Stimulated activated CD4-positive, alpha-beta T cell treated with anti-CD3 and anti-CD28 coated beads, Interleukin-2, amount 100 ng/mL, for 48 hours (primary cell): ENCODE data around the gene WNT5A.

ENCODE experiments used
- DNase-seq, 2 donors: peaks; one replicate each; pipeline ENCODE4 v3.0.0-alpha.2; 2020

The WNT5A gene

GRCh38 chr3:55442861-55443260, 44.2 kb downstream of the WNT5A start:
- no peak for DNase-seq

- no peak for DNase-seq
These were observed 45.6 kb downstream of the WNT5A start for GRCh38 chr3:55441499-55441898.

GRCh38 chr3:55440104-55440708, 46.9 kb downstream of the WNT5A start:
- DNase-seq = no peak

GRCh38 chr3:55439657-55440056, 47.4 kb downstream of the WNT5A start:
- DNase-seq = no peak

GRCh38 chr3:55436644-55437043, 50.5 kb downstream of the WNT5A start:
- no peak for DNase-seq

- DNase-seq = no peak
These were observed 51.6 kb downstream of the WNT5A start for GRCh38 chr3:55435491-55435890.

GRCh38 chr3:55434789-55435188, 52.3 kb downstream of the WNT5A start:
- peak in 1 of 2 donors; percentile 4 for DNase-seq

GRCh38 chr3:55431041-55431440, 56.1 kb downstream of the WNT5A start:
- no peak for DNase-seq

- no peak for DNase-seq
These were observed 59.4 kb downstream of the WNT5A start for GRCh38 chr3:55427739-55428138.

- no peak for DNase-seq
These were observed 60.6 kb downstream of the WNT5A start for GRCh38 chr3:55426486-55426885.

GRCh38 chr3:55423782-55424181, 63.3 kb downstream of the WNT5A start:
- DNase-seq = no peak

GRCh38 chr3:55417211-55417610, 69.9 kb downstream of the WNT5A start:
- DNase-seq = no peak

- DNase-seq = no peak
These were observed 70.7 kb downstream of the WNT5A start for GRCh38 chr3:55416331-55416821.
